Prostate gland (tissue), 2 donors: Measurements from ENCODE around the gene ITLN2.

Experiments used
- CTCF ChIP-seq, 4 experiments: fragments of 200-600 bp in 2 of 4; fragments of 450-650 bp in 2 of 4; sonication (generic) in 2 of 4; IDR thresholded peaks; 1 replicate in 3 of 4; 2 replicates in 1 of 4; pipeline ENCODE4 v1.5.1; 2016 to 2019; ENCODE audit warnings: antibody characterized with exemption in 4 of 4, mild to moderate bottlenecking in 2 of 4, moderate library complexity in 2 of 4
- POLR2A ChIP-seq: fragments of 450-650 bp; IDR thresholded peaks from one replicate; pipeline ENCODE4 v1.6.1; 2016; ENCODE audit warnings: antibody characterized with exemption, mild to moderate bottlenecking

GRCh38 chr1:160981584-160982411, 27.2 kb upstream of the ITLN2 start:
- TF ChIP-seq CTCF (IDR thresholded peaks at IDR 0.05): no peak
- TF ChIP-seq POLR2A: no peak
